ENCODE measurements around the gene NR2F2. TPM values are rescaled to one million over a fixed set of nuclear protein-coding genes. Genes with fewer than 3 reads are reported as not detected.

Gene NR2F2
- total RNA-seq, 4 donors from 2014 or later = 18.3 to 30.2 (median 20.4) TPM

- Histone ChIP-seq H3K36me3 (no peaks in the 10 kb centered on the region), H3K4me1 (peaks cover 13 to 15% of the 10 kb centered on the region in 2 donors), H3K4me3 (replicated peaks in 1 of 3) (peak overlapping the region in 1 of 3 donors; percentile 23), H3K9me3 (no peaks in the 10 kb centered on the region), H3K27me3 (peaks cover 10% of the 10 kb centered on the region), H3K27ac (peak overlapping the region; percentile 29 to 90 (median 72))
- TF ChIP-seq, protein P1, sequence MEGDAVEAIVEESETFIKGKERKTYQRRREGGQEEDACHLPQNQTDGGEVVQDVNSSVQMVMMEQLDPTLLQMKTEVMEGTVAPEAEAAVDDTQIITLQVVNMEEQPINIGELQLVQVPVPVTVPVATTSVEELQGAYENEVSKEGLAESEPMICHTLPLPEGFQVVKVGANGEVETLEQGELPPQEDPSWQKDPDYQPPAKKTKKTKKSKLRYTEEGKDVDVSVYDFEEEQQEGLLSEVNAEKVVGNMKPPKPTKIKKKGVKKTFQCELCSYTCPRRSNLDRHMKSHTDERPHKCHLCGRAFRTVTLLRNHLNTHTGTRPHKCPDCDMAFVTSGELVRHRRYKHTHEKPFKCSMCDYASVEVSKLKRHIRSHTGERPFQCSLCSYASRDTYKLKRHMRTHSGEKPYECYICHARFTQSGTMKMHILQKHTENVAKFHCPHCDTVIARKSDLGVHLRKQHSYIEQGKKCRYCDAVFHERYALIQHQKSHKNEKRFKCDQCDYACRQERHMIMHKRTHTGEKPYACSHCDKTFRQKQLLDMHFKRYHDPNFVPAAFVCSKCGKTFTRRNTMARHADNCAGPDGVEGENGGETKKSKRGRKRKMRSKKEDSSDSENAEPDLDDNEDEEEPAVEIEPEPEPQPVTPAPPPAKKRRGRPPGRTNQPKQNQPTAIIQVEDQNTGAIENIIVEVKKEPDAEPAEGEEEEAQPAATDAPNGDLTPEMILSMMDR (IDR thresholded peaks at IDR 0.05) = no peak
- TF ChIP-seq POLR2A (IDR thresholded peaks at IDR 0.05) = no peak
- DNase-seq = no peak
- intact Hi-C loops (cut with DNase I) = loop anchor here (5.0 kb wide), 1 partner anchor 32 kb away; no protein-coding TSS in a partner anchor
- 33 to 38% methylated on average over 6 of the region's 6 CpGs for WGBS, 2 donors
Observed at GRCh38 chr15:96324940-96325540, 5.5 kb upstream of the NR2F2 start.

DNA sequence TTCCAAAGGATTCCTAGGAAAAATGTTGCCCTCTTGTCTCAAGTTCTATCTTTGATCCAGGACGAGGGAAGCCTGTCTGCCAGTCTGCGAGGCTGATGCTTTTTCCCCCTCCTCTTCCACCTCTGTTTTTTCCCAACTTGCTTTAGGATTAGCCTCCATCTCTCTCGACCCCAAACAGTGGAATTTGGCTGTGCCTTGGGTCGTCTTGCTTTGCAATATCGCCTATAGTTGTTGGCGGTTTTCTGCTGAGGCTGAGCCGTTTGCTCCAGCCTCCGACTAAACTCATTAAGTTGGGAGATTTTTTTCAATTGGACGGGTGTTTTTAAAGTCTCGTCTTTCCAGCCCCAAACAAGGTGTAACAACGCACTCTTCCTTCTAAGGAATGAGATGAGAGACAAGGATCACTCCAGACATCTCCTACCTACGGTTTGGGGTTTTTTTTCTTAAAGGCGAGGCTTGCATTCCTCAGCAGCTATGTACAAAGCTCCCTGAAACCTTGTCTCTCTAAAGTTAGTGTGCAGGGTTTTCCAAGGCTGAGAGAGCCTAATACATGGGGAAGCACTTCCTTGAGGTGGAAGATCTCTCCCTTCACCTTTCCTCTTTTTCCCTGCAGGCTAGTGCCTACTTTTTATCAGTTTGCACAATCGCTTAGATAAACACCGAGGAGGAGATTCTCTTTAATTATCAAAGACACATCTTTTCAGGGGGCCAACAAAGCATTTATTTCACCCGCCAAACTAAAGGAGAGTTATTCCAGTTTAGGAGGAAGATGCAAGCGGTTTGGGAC lies 4.8 kb upstream of the NR2F2 start:
- H3K36me3 ChIP-seq = no peaks in the 10 kb centered on the region
- TF ChIP-seq POLR2A (IDR thresholded peaks at IDR 0.05) = no peak
- TF ChIP-seq, protein P1 (IDR thresholded peaks at IDR 0.05) = no peak
- H3K27ac ChIP-seq = peak overlapping the region; percentile 29 to 90 (median 72)
- peak overlapping the region in 2 of 3 donors; percentile 4 to 23 for H3K4me3 ChIP-seq (replicated peaks in 1 of 3)
- peaks cover 8% of the 10 kb centered on the region for H3K27me3 ChIP-seq
- peaks cover 13 to 15% of the 10 kb centered on the region in 2 donors for H3K4me1 ChIP-seq
- WGBS, 2 donors = 16 to 19% methylated on average over 17 of the region's 17 CpGs
- H3K9me3 ChIP-seq = no peaks in the 10 kb centered on the region
- DNase-seq = no peak
- intact Hi-C loops (cut with DNase I) = no loop called here

- H3K4me1 ChIP-seq = peaks cover 13 to 14% of the 10 kb centered on the region in 2 donors
- no peaks in the 10 kb centered on the region for H3K9me3 ChIP-seq
- WGBS, 2 donors = 3 to 4% methylated on average over 22 to 36 of the region's 36 CpGs
- peak overlapping the region; percentile 29 to 90 (median 72) for H3K27ac ChIP-seq
- intact Hi-C loops (cut with DNase I) = no loop called here
- peak overlapping the region in 1 of 3 donors; percentile 23 for H3K4me3 ChIP-seq (replicated peaks in 1 of 3)
- peak in 1 of 2 donors; percentile 34 for DNase-seq
- TF ChIP-seq, protein P1 (IDR thresholded peaks at IDR 0.05) = no peak
- no peak for TF ChIP-seq POLR2A (IDR thresholded peaks at IDR 0.05)
- H3K27me3 ChIP-seq = peaks cover 3% of the 10 kb centered on the region
- no peaks in the 10 kb centered on the region for H3K36me3 ChIP-seq
Observed at GRCh38 chr15:96326328-96327154, 4.0 kb upstream of the NR2F2 start.

- TF ChIP-seq POLR2A (IDR thresholded peaks at IDR 0.05) = peak in 1 of 2 donors; percentile 20
- TF ChIP-seq, protein P1 (IDR thresholded peaks at IDR 0.05) = peak; percentile 40 to 89 (median 80)
- Histone ChIP-seq H3K4me1 (peaks cover 8% of the 10 kb centered on the region in 2 donors), H3K27ac (peak overlapping the region; percentile 49 to 90 (median 72)), H3K36me3 (peaks cover 0 to 2% of the 10 kb centered on the region in 2 donors), H3K4me3 (replicated peaks in 1 of 3) (peak overlapping the region in 1 of 3 donors; percentile 23), H3K27me3 (no peaks in the 10 kb centered on the region), H3K9me3 (no peaks in the 10 kb centered on the region)
- whole genome bisulfite sequencing, 2 donors = 6 to 8% methylated on average over 14 of the region's 14 CpGs
- DNase-seq = peak in 1 of 2 donors; percentile 25
- intact Hi-C loops (cut with DNase I) = no loop called here
Observed at GRCh38 chr15:96327155-96327741, 3.3 kb upstream of the NR2F2 start.
